ENCODE results near the gene CLCF1.

DNA sequence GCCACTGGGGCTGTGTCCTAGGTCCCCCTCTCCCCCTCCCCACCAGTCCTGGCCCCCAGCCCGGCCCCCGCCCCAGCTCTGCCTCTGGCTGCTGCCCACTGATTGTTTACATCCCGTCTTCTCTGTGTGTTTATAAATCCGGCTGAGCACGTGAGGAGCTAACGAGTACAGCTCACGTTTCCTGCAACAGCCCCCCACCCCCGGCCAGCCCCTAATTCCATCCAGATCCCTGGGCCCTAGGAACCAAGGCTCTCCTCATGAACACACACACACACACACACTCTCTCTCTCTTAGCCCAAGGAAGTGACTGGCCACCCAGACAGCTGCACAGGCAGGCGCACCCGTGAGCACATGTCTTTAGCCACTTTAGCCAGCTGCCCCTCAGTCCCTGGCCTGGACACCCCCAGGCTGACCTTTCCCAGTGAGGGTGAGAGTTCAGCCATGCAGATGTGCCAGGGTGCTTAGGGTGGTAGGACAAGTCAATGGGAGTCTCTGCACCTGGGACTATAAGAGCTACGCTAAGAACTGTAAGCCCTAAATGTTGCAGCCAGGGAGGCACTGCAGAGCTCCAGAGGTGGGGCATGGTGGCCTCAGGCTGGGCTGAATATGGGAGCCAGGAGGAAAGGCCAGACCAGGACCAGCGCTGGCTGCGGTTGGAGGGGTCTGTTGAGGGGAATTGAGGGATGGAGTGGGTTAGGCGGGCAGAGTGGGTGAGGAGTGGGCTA is 2.9 kb downstream of the CLCF1 start:
- TF ChIP-seq CTCF (IDR thresholded peaks at IDR 0.05) (no peak), POLR2AphosphoS5 (IDR thresholded peaks at IDR 0.05) (no peak), POLR2A (IDR thresholded peaks at IDR 0.05) (no peak)

Measured in upper lobe of left lung (tissue), 4 donors.